ENCODE results near the gene ASRGL1.

Gene ASRGL1

GRCh38 chr11:62401811-62402210 lies 64.6 kb downstream of the ASRGL1 start:
- no peak for TF ChIP-seq TARDBP (IDR thresholded peaks at IDR 0.05)
- TF ChIP-seq, protein P1, sequence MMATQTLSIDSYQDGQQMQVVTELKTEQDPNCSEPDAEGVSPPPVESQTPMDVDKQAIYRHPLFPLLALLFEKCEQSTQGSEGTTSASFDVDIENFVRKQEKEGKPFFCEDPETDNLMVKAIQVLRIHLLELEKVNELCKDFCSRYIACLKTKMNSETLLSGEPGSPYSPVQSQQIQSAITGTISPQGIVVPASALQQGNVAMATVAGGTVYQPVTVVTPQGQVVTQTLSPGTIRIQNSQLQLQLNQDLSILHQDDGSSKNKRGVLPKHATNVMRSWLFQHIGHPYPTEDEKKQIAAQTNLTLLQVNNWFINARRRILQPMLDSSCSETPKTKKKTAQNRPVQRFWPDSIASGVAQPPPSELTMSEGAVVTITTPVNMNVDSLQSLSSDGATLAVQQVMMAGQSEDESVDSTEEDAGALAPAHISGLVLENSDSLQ (IDR thresholded peaks at IDR 0.05), result no peak
- TF ChIP-seq NFRKB (IDR thresholded peaks at IDR 0.05), result no peak
- no peak for TF ChIP-seq CTBP1 (IDR thresholded peaks at IDR 0.05; ENCODE audit: borderline replicate concordance)
- no peak for TF ChIP-seq SUZ12 (IDR thresholded peaks at IDR 0.05)
- no peak for TF ChIP-seq ARNT (IDR thresholded peaks at IDR 0.05)
- no peak for TF ChIP-seq FOXA1 (IDR thresholded peaks at IDR 0.05)
- no peak for TF ChIP-seq L3MBTL2 (conservative IDR thresholded peaks at IDR 0.05)
- no peak for TF ChIP-seq FOXM1 (IDR thresholded peaks at IDR 0.05; ENCODE audit: borderline replicate concordance)
- TF ChIP-seq ELF4 (IDR thresholded peaks at IDR 0.05), result no peak
- TF ChIP-seq LEF1 (IDR thresholded peaks at IDR 0.05; ENCODE audit: borderline replicate concordance), result no peak
- TF ChIP-seq HDGF (IDR thresholded peaks at IDR 0.05; ENCODE audit: borderline replicate concordance), result no peak
- no peak for TF ChIP-seq ZNF384 (IDR thresholded peaks at IDR 0.05)
- TF ChIP-seq SP1 (IDR thresholded peaks at IDR 0.05), result no peak
- no peak for TF ChIP-seq BHLHE40 (IDR thresholded peaks at IDR 0.05; ENCODE audit: borderline replicate concordance)
- TF ChIP-seq FOXK2 (IDR thresholded peaks at IDR 0.05), result no peak
- CTCF ChIA-PET, result interaction anchor here (0.5 to 1.8 kb wide), 3 partner anchors 18 to 141 kb away, joined by 3 to 5 read pairs (median 5); no protein-coding TSS in a partner anchor
- DNase-seq (ENCODE audit: extremely low spot score), result no peak
- POLR2A ChIA-PET, result interaction anchor here (1.0 kb wide), 1 partner anchor 189 kb away, joined by 4 read pairs; the partner anchor contains the start of gene TUT1

DNA sequence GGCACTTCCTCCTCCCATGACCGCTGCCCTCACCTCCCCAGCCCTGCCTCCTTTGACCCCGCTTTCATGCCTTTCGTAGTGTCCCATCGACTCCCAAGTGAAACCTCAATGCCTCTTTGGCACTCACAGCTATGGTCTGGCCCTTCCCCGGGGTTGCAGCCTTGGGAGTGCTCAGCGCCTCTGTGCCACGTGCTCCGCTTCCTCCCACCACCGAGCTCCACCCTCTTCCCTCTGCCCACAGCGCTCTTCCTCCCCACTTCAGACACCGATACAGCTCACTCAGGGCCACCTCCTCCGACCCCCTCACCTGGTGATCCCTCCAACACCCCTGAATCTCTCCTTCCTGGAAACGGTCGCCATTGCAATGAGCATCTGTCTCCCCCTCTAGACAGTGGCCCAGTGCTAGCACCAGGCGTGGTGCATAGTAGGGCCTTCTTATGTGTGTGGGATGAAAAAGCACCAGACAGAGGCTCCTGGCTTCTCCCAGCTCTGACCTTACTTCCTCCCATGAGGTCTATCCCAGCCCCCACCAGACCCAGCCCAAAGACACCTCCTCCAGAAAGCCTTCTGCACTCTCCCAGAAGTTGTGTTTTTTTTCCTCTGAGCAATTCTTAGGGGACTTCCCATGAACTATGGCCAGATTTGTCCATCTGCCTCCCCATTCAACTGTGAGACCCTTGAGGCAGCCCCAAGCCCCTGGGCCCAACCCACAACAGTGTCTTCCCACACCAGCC lies 65.1 kb downstream of the ASRGL1 start:
- ChIA-PET POLR2A (no interaction called here), CTCF (interaction anchor here (0.5 to 1.8 kb wide), 2 partner anchors 18 to 140 kb away, joined by 5 read pairs; no protein-coding TSS in a partner anchor)
- no peak for TF ChIP-seq SUZ12 (IDR thresholded peaks at IDR 0.05)
- DNase-seq (ENCODE audit: extremely low spot score), result no peak

GRCh38 chr11:62402960-62403730 lies 65.9 kb downstream of the ASRGL1 start:
- no peak for DNase-seq (ENCODE audit: extremely low spot score)
- TF ChIP-seq NFRKB (IDR thresholded peaks at IDR 0.05), result no peak
- no peak for TF ChIP-seq SUZ12 (IDR thresholded peaks at IDR 0.05)
- TF ChIP-seq FOXA1 (IDR thresholded peaks at IDR 0.05), result no peak
- TF ChIP-seq HDGF (IDR thresholded peaks at IDR 0.05; ENCODE audit: borderline replicate concordance), result no peak
- POLR2A ChIA-PET, result no interaction called here
- CTCF ChIA-PET, result interaction anchor here (1.0 to 1.8 kb wide), 3 partner anchors 8 to 140 kb away, joined by 4 to 5 read pairs (median 4); no protein-coding TSS in a partner anchor

- ChIA-PET CTCF (interaction anchor here (0.6 to 1.2 kb wide), 2 partner anchors 10 to 226 kb away, joined by 4 to 6 read pairs; no protein-coding TSS in a partner anchor), POLR2A (no interaction called here)
- DNase-seq (ENCODE audit: extremely low spot score), result no peak
- TF ChIP-seq, protein P1 (IDR thresholded peaks at IDR 0.05), result no peak
- TF ChIP-seq HDGF (IDR thresholded peaks at IDR 0.05; ENCODE audit: borderline replicate concordance) (no peak), CTBP1 (IDR thresholded peaks at IDR 0.05; ENCODE audit: borderline replicate concordance) (no peak), ARNT (IDR thresholded peaks at IDR 0.05) (no peak), TARDBP (IDR thresholded peaks at IDR 0.05) (no peak), NFRKB (IDR thresholded peaks at IDR 0.05) (no peak), FOXK2 (IDR thresholded peaks at IDR 0.05) (no peak), FOXA1 (IDR thresholded peaks at IDR 0.05) (no peak), ELF4 (IDR thresholded peaks at IDR 0.05) (no peak), LEF1 (IDR thresholded peaks at IDR 0.05; ENCODE audit: borderline replicate concordance) (no peak), FOXM1 (IDR thresholded peaks at IDR 0.05; ENCODE audit: borderline replicate concordance) (no peak), SP1 (IDR thresholded peaks at IDR 0.05) (no peak), SUZ12 (IDR thresholded peaks at IDR 0.05) (no peak), BHLHE40 (IDR thresholded peaks at IDR 0.05; ENCODE audit: borderline replicate concordance) (no peak), L3MBTL2 (conservative IDR thresholded peaks at IDR 0.05) (no peak), ZNF384 (IDR thresholded peaks at IDR 0.05) (no peak)
Observed at GRCh38 chr11:62404435-62404834, 67.2 kb downstream of the ASRGL1 start.

DNA sequence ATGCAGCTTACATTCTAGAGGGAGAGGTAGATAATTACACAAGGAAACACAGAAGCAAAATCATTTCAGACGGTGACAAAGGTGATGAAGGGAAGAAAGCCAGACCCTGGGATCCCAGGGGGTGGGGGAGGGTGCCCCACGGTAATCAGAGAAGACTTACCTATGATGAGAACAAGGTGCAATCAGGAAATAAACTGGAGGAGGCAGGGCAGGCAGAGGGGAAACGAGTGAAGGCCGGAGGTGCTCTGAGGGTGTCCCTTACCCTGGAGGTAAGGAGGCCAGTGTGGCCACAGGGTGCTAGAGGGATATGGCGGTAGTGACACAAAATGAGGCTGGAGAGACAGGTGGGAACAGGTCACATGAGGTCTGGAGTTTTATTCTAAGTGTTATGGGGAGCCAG lies 67.7 kb downstream of the ASRGL1 start:
- ChIA-PET CTCF (interaction anchor here (0.6 kb wide), 1 partner anchor 226 kb away, joined by 6 read pairs; no protein-coding TSS in a partner anchor), POLR2A (no interaction called here)
- no peak for DNase-seq (ENCODE audit: extremely low spot score)
- TF ChIP-seq SP1 (IDR thresholded peaks at IDR 0.05) (no peak), BHLHE40 (IDR thresholded peaks at IDR 0.05; ENCODE audit: borderline replicate concordance) (no peak), CTBP1 (IDR thresholded peaks at IDR 0.05; ENCODE audit: borderline replicate concordance) (no peak)
- TF ChIP-seq, protein P1 (IDR thresholded peaks at IDR 0.05), result no peak

DNA sequence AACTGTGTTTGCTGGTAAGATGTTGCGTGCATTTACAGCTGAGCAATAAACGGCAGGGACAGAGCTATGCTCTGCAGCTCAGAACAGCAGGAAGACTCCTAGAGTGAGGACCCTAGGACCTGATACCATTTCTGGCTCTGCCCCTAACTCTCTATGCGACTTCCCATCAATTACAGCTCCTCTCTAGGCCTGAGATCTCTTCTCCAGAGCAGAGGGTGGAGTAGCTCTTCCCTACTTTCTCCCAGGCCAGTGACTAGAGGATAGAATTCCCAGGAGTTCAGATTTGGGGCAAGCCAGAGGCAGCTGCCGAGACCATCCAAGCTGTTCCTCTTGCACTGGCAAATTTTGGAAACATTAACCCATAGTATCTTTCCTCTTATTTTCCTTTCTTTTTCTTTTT lies 68.8 kb downstream of the ASRGL1 start:
- ChIA-PET POLR2A (interaction anchor here (1.1 kb wide), 1 partner anchor 168 kb away, joined by 5 read pairs; the partner anchor contains the start of gene EEF1G), CTCF (interaction anchor here (0.6 to 1.1 kb wide), 3 partner anchors 19 to 137 kb away, joined by 3 read pairs; no protein-coding TSS in a partner anchor)

More for the DNA sequence above, 68.8 kb downstream of the ASRGL1 start:
- DNase-seq (ENCODE audit: extremely low spot score), result no peak
- TF ChIP-seq SP1 (IDR thresholded peaks at IDR 0.05) (no peak), LEF1 (IDR thresholded peaks at IDR 0.05; ENCODE audit: borderline replicate concordance) (no peak), SUZ12 (IDR thresholded peaks at IDR 0.05) (no peak), L3MBTL2 (conservative IDR thresholded peaks at IDR 0.05) (no peak)
- TF ChIP-seq, protein P1 (IDR thresholded peaks at IDR 0.05), result no peak
